Esophagus muscularis mucosa (tissue), 4 donors: Measurements from ENCODE around the gene ZNF333.

Experiments
- EP300 ChIP-seq: sonication (generic); formaldehyde crosslinking; IDR thresholded peaks from one replicate; pipeline ENCODE4 v1.6.1; 2017; ENCODE audit warnings: antibody characterized with exemption
- POLR2A ChIP-seq: fragments of 450-650 bp; IDR thresholded peaks from one replicate; pipeline ENCODE4 v1.6.1; 2017; ENCODE audit warnings: antibody characterized with exemption, moderate library complexity, mild to moderate bottlenecking, low read depth
- TF ChIP-seq, protein P1 (sequence below), 3 experiments: fragments of 200-600 bp in 2 of 3; fragments of 450-650 bp in 1 of 3; sonication (generic) in 2 of 3; IDR thresholded peaks; one replicate each; pipeline ENCODE4 v1.5.1; 2017 to 2019; ENCODE audit warnings: antibody characterized with exemption in 3 of 3, mild to moderate bottlenecking in 2 of 3, moderate library complexity in 1 of 3

DNA sequence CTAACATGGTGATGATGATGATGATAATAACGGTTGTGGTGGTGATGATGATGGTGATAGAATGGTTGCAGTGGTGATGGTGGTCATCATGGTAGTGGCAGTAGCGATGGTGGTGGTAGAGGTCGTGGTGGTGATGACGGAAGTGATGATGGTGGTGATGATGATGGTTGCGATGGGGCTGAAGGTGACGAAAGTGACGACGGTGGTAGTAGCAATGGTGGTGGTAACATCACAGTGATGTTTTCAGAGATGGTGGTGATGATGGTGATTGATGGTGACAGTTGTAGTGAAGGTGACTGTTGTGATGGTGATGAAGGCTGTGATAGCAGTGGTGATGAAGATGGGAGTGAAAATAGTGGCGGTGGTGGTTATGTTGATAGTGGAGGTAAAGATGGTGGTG, 11.6 kb upstream of the ZNF333 start:
- TF ChIP-seq, protein P1, sequence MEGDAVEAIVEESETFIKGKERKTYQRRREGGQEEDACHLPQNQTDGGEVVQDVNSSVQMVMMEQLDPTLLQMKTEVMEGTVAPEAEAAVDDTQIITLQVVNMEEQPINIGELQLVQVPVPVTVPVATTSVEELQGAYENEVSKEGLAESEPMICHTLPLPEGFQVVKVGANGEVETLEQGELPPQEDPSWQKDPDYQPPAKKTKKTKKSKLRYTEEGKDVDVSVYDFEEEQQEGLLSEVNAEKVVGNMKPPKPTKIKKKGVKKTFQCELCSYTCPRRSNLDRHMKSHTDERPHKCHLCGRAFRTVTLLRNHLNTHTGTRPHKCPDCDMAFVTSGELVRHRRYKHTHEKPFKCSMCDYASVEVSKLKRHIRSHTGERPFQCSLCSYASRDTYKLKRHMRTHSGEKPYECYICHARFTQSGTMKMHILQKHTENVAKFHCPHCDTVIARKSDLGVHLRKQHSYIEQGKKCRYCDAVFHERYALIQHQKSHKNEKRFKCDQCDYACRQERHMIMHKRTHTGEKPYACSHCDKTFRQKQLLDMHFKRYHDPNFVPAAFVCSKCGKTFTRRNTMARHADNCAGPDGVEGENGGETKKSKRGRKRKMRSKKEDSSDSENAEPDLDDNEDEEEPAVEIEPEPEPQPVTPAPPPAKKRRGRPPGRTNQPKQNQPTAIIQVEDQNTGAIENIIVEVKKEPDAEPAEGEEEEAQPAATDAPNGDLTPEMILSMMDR (IDR thresholded peaks at IDR 0.05): no peak
- TF ChIP-seq POLR2A (no peak), EP300 (no peak)
